GM21526 (cell line): ENCODE data around the gene PLPPR1.

Source experiments
- ATAC-seq: cut with Tn5 transposase; IDR thresholded peaks from one replicate; pipeline ENCODE4 v1.9.1; 2021; ENCODE audit warnings: moderate library complexity; ENCODE audit not compliant: unreplicated experiment, low FRiP score

PLPPR1 gene

DNA sequence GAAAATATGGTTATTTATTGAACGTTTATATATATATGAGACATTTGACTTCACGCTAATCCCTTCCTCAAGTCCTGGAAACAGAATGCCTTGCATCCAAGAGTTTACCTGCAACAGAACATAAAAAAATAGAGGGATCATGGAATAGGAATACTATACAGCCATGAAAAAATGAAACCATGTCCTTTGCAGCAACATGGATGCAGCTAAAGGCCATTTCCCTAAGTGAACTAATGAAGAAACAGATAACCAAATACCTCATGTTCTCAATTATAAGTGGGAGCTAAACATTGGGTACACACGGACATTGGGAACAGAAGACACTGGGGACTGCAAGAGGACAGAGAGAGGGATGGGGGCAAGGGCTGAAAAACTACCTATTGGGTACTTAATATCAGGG lies 343.3 kb downstream of the PLPPR1 start:
- no peak for ATAC-seq

DNA sequence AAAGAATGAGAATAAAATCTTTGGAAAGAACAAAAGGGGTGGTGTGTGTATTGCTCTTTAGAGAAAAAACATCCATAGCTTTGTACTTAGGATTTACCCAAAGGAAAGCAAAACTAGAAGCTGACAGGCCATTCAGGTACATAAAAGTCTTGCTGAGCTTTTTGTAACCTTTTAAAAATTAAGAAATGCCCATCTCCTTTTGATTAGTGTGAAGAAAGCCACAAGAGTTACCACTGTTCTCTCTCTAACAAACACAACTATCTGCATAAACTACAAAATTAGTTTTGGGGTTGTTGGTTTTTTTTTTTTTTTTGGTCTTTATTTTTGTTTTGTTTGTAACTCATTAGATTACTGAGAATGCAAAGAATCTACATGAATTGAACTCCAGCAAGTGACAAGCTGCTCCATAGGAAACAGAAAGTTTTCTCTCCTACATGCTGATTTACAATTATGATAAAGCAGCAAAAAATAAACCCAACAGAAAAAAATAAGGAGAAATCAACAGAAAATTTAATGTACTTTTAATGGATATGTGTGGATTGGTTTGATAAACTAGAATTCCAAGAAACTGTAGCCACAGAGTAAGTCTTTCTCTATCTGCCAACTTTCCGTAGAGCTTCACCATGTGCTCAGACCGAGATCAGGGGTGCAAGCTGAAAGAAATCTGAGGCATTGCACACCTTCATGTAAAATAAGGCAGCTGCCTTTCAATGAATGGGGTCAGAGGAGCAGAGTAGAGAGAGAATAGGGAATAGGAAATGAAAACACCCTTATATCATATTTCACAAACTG lies 344.0 kb downstream of the PLPPR1 start:
- no peak for ATAC-seq
